ENCODE data around the gene MXD4.

- TF ChIP-seq CTCF (IDR thresholded peaks at IDR 0.05) (no peak), POLR2A (IDR thresholded peaks at IDR 0.05) (no peak)
Measured at GRCh38 chr4:2284161-2284933, 22.4 kb upstream of the MXD4 start.
